HG02852 (cell line): ENCODE data around the gene PRSS56.

Source experiments
- ATAC-seq: cut with Tn5 transposase; IDR thresholded peaks from one replicate; pipeline ENCODE4 v1.9.1; 2021; ENCODE audit warnings: mild to moderate bottlenecking, moderate library complexity; ENCODE audit not compliant: unreplicated experiment

The PRSS56 gene

GRCh38 chr2:232519581-232520438 is at the start of gene PRSS56:
TSS of gene PRSS56 (plus strand) at chr2:232520388. CDS start at chr2:232520599, 211 bp downstream.
- ATAC-seq: no peak

GRCh38 chr2:232473467-232473890 is 46.7 kb upstream of the PRSS56 start:
- no peak for ATAC-seq

GRCh38 chr2:232476045-232476444 is 44.1 kb upstream of the PRSS56 start:
- ATAC-seq: no peak

- ATAC-seq: no peak
Measured at GRCh38 chr2:232476791-232477190, 43.4 kb upstream of the PRSS56 start.

GRCh38 chr2:232477751-232478510 is 42.3 kb upstream of the PRSS56 start:
- no peak for ATAC-seq

GRCh38 chr2:232478571-232479340 is 41.4 kb upstream of the PRSS56 start:
- no peak for ATAC-seq

- no peak for ATAC-seq
Measured at GRCh38 chr2:232479341-232480200, 40.6 kb upstream of the PRSS56 start.

- ATAC-seq: no peak
Measured at GRCh38 chr2:232480201-232481190, 39.7 kb upstream of the PRSS56 start.

GRCh38 chr2:232481322-232482140 is 38.7 kb upstream of the PRSS56 start:
- ATAC-seq: no peak

GRCh38 chr2:232482301-232483238 is 37.6 kb upstream of the PRSS56 start:
- no peak for ATAC-seq

- no peak for ATAC-seq
Measured at GRCh38 chr2:232483311-232483922, 36.8 kb upstream of the PRSS56 start.

- no peak for ATAC-seq
Measured at GRCh38 chr2:232483923-232484627, 36.1 kb upstream of the PRSS56 start.

GRCh38 chr2:232484628-232485347 is 35.4 kb upstream of the PRSS56 start:
- no peak for ATAC-seq

GRCh38 chr2:232485348-232485756 is 34.8 kb upstream of the PRSS56 start:
- ATAC-seq: no peak

- ATAC-seq: no peak
Measured at GRCh38 chr2:232485757-232486557, 34.2 kb upstream of the PRSS56 start.
